Colonic mucosa (tissue), 4 donors: ENCODE results near the gene FHIT. TPM values are rescaled to one million over a fixed set of nuclear protein-coding genes. Genes with fewer than 3 reads are reported as not detected.

Source experiments
- DNase-seq: peaks from one replicate; pipeline ENCODE4 v3.0.0-alpha.2; 2020
- H3K27ac ChIP-seq: fragments of 200-600 bp; one replicate; pipeline ENCODE4 v1.8.0; 2021
- H3K27me3 ChIP-seq: fragments of 200-600 bp; one replicate; pipeline ENCODE4 v1.8.0; 2021
- H3K36me3 ChIP-seq: fragments of 200-600 bp; one replicate; pipeline ENCODE4 v1.8.0; 2021
- H3K4me1 ChIP-seq: fragments of 200-600 bp; one replicate; pipeline ENCODE4 v1.8.0; 2021; ENCODE audit warnings: mild to moderate bottlenecking
- H3K4me3 ChIP-seq: fragments of 200-600 bp; one replicate; pipeline ENCODE4 v1.8.0; 2021
- H3K9ac ChIP-seq, 2 donors: one replicate each; pipeline ENCODE4 v1.7.0; 2013; ENCODE audit warnings: control low read depth in 2 of 2, low read depth in 2 of 2, low read length in 2 of 2
- H3K9me3 ChIP-seq: fragments of 200-600 bp; one replicate; pipeline ENCODE4 v1.8.0; 2021
- intact Hi-C: fragments of 100-400 bp; cut with DNase I; formaldehyde crosslinking; loops from one replicate; pipeline ENCODE4 v1.14.1; 2022
- total RNA-seq, 2 donors: library from RNA; stranded (reverse); fragmentation: NEBNext Ultra II Directional in 1 of 2; extraction: Animal tissue kit (Norgen Biotek cat#: 25700) in 1 of 2; gene quantifications; one replicate each; pipeline ENCODE4 v1.2.1, GENCODE V29; 2021
- TF ChIP-seq, protein P1 (sequence below): fragments of 200-600 bp; IDR thresholded peaks from one replicate; pipeline ENCODE4 v1.8.0; 2022; ENCODE audit warnings: antibody characterized with exemption, mild to moderate bottlenecking
- donor health status: healthy.
- donor health status: DM: no; HTN: no; CAD: no.
- donor health status: DM: no; HTN: no; CAD: no.

FHIT gene
- total RNA-seq, 2 donors from 2014 or later, result 7.7 to 9.4 TPM

DNA sequence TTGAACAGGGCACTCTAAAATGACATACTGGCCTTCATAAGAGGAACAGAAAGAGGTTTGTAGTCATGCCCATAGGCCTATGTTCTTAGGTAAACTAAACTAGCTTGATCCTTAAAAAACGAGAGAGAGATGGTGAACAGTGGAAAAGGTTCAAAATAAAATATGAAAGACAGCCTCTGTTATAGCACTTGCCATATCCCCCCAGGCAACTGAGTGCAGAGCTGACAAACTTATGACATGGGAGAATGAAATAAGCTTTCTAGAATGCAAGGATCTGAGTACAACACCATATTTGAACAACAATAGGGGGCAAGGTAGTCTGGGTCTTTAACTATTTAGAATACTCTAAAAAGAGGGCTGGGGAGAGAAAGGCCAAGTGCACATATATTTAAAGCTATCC lies 1500.9 kb downstream of the FHIT start:
- Histone ChIP-seq H3K4me3 (no peak overlapping the region), H3K9me3 (no peaks in the 10 kb centered on the region), H3K9ac (no peak overlapping the region), H3K4me1 (no peaks in the 10 kb centered on the region), H3K27ac (no peak overlapping the region), H3K27me3 (no peaks in the 10 kb centered on the region), H3K36me3 (no peaks in the 10 kb centered on the region)
- TF ChIP-seq, protein P1, sequence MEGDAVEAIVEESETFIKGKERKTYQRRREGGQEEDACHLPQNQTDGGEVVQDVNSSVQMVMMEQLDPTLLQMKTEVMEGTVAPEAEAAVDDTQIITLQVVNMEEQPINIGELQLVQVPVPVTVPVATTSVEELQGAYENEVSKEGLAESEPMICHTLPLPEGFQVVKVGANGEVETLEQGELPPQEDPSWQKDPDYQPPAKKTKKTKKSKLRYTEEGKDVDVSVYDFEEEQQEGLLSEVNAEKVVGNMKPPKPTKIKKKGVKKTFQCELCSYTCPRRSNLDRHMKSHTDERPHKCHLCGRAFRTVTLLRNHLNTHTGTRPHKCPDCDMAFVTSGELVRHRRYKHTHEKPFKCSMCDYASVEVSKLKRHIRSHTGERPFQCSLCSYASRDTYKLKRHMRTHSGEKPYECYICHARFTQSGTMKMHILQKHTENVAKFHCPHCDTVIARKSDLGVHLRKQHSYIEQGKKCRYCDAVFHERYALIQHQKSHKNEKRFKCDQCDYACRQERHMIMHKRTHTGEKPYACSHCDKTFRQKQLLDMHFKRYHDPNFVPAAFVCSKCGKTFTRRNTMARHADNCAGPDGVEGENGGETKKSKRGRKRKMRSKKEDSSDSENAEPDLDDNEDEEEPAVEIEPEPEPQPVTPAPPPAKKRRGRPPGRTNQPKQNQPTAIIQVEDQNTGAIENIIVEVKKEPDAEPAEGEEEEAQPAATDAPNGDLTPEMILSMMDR, result no peak
- DNase-seq, result no peak
- intact Hi-C loops, result no loop called here

DNA sequence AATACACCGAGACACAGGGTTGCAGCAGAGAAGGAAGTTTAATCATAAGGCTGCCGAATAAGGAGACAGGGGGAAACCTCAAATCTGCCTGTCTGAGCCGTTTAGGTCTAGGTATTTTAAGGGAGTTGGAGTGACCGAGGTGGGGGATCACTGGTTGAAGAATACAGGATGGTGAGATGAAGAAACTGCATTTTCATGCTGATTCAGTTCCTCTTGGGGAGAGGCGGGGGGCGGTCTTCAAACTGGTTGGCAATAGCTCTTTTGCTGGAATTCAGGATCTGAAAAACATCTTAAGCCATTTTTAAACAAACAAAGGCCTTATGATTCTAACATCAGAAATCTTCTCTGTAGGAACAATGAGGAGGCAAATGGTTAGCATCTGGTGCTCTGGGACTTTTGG lies 1502.0 kb downstream of the FHIT start:
- no peaks in the 10 kb centered on the region for H3K4me1 ChIP-seq
- no peaks in the 10 kb centered on the region for H3K27me3 ChIP-seq
- no peaks in the 10 kb centered on the region for H3K36me3 ChIP-seq
- intact Hi-C loops, result no loop called here
- H3K27ac ChIP-seq, result no peak overlapping the region
- no peak overlapping the region for H3K4me3 ChIP-seq
- no peak for DNase-seq
- no peaks in the 10 kb centered on the region for H3K9me3 ChIP-seq
- TF ChIP-seq, protein P1, result no peak
- H3K9ac ChIP-seq, result no peak overlapping the region

DNA sequence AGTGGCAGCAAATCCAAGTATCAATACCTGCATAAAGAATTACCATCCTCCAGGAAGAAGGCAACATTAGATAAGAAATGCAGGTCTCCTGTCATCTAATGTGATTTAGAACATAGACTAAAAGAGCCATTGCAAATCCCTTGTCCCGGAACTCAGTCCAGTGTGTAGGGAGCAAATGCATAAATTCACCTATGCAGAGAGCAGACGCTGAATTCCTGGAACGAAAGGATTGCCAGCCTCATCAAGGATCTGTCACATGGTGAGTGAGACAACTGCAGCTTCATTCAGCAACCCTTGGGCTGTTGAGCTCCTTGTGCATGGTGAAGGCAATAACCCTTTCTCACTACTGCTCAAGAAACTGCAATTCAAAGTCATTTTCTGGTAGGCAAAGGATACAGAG lies 1504.7 kb downstream of the FHIT start:
- Histone ChIP-seq H3K9ac (no peak overlapping the region), H3K27ac (no peak overlapping the region), H3K36me3 (no peaks in the 10 kb centered on the region), H3K27me3 (no peaks in the 10 kb centered on the region), H3K4me1 (no peaks in the 10 kb centered on the region), H3K4me3 (no peak overlapping the region), H3K9me3 (no peaks in the 10 kb centered on the region)
- TF ChIP-seq, protein P1, result no peak
- intact Hi-C loops, result no loop called here
- no peak for DNase-seq

DNA sequence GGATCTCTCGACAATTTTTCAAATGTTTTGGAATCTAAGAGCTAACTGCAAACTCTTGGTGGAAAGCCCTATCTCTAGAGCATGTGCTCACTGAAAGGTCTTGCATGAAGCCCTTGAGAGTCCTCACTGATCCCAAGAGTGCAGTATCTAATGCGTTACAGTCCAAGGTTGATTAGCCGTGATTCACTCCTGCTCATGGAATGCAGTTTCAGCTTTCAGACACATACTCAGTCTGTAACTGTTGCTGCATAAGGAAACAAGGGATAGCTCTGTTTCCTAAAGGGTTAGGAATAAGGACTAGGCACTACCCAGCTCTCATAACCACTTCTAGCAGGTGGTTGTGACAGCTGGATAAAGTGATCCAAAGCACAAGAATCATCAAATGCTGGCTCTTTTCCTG lies 1514.0 kb downstream of the FHIT start:
- Histone ChIP-seq H3K4me1 (no peaks in the 10 kb centered on the region), H3K9me3 (no peaks in the 10 kb centered on the region), H3K27ac (no peak overlapping the region), H3K27me3 (no peaks in the 10 kb centered on the region), H3K4me3 (no peak overlapping the region), H3K9ac (no peak overlapping the region), H3K36me3 (no peaks in the 10 kb centered on the region)
- TF ChIP-seq, protein P1, result no peak
- no peak for DNase-seq
- intact Hi-C loops, result no loop called here

DNA sequence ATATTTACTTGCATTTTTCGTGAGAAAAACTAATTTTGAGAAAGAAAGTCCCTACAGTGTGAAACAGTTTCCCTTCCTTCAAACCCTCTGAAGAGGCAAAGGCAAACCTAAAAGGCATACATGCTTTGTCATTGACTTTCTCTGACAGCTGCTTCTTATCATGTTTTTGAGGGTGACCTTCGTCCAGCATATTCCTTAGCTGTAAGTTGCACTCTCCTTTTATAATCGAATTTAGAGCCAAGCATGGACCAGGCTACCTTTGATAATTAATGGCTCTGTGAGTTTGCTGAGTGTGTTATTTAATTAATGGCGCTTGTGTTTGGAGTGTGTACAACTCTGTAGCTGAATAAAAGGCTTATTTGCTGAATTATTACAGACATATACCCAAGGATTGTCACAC lies 1517.2 kb downstream of the FHIT start:
- Histone ChIP-seq H3K4me3 (no peak overlapping the region), H3K27me3 (no peaks in the 10 kb centered on the region), H3K36me3 (no peaks in the 10 kb centered on the region), H3K4me1 (no peaks in the 10 kb centered on the region), H3K27ac (no peak overlapping the region), H3K9me3 (no peaks in the 10 kb centered on the region), H3K9ac (no peak overlapping the region)
- intact Hi-C loops, result no loop called here
- no peak for DNase-seq
- TF ChIP-seq, protein P1, result no peak
